Measurements from ENCODE around the gene TBX15.

GRCh38 chr1:118995312-118996016 is 7.3 kb upstream of the TBX15 start:
- no peak for TF ChIP-seq CTCF (IDR thresholded peaks at IDR 0.05)
- TF ChIP-seq POLR2A (IDR thresholded peaks at IDR 0.05): no peak
